ENCODE results near the gene FILIP1L.
A peak's percentile ranks its signal among the peaks of the same experiment; 100 is the strongest.

Gene FILIP1L

DNA sequence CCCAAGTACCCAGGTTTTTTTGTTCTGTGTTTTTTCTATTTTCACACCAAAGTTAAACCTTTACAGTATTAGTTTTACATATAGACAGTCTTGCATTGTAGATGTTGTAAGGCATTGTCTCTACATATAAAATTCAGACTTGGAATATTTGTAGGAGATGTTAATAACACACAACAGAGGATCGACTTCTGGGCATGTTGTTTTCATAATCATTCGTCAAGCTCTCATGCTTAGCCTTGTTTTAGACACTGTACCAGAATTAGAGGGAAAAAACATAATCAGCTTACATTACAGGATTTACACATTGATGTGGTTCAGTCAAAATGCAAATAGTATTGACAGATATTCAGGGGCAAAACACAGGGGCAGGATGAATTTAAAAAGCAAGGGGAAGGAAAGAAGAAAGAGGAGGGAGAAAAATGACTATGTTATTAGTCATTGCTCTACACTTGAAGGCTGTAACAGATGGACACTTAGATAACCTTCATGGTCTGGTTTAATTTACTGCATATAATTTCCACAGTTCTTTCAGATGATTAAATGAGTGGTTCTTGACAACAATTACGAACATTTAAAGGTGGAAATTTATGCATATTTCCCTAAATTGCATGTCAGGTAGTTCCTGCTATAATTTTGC is 289.2 kb downstream of the FILIP1L start:
- peak; percentile 86 for FAIRE-seq

DNA sequence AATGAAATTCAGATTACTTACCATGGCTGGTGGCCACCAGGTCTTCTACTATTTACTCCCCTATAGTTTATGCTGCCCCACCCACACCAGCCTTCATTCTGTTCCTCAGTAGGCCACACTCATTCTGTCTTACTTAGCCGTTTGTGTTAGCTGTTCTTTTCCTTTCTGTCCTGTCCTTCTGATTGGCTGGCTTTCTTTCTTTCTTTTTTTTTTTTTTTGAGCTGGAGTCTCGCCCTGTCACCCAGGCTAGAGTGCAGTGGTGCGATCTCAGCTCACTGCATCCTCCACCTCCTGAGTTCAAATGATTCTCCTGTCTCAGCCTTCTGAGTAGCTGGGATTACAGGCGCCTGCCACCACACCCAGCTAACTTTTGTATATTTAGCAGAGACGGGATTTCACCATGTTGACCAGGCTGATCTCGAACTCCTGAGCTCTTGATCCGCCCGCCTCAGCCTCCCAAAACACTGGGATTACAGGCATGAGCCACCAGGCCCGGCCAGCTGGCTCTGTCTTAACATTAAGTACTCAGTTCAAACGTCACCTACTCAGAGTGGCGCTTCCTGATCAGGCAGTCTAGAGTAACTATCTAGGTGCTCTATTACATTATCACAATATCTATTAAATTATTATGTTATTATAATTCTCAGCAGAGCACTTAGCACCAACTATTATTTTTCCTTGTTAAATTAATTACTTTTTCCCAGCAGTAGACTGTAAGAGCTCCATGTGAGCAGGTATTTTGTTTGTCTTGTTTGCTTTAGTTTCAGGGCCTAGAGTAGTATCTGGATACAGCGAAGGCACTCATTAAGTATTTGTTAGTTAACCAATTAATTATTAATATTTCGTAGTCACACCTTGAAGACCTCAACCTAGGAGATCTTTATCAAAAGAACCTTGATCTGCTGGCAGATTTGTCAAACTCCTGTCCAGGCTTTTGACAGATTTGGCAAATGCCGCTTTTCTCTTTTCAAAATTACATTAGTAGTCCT is 290.3 kb downstream of the FILIP1L start:
- FAIRE-seq: peak; percentile 21

DNA sequence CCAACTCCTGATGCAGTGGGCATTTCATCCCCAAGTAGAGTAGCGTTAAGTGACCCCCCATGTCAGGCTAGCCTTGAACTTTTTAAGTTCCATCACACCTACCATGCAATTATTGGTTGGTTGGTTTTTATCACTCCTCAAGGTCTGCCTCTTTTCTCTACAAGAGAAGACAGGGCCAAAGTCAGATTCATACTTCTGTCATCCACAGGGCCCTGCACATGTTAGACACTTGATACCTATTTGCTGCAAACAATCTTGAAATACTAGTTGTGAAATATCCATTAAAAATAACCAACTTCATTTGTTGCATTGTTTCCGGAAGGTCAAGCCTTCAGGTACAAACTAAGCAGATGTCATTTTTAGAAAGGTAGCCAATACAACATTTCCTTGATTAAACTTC is 295.5 kb downstream of the FILIP1L start:
- no peak for FAIRE-seq

DNA sequence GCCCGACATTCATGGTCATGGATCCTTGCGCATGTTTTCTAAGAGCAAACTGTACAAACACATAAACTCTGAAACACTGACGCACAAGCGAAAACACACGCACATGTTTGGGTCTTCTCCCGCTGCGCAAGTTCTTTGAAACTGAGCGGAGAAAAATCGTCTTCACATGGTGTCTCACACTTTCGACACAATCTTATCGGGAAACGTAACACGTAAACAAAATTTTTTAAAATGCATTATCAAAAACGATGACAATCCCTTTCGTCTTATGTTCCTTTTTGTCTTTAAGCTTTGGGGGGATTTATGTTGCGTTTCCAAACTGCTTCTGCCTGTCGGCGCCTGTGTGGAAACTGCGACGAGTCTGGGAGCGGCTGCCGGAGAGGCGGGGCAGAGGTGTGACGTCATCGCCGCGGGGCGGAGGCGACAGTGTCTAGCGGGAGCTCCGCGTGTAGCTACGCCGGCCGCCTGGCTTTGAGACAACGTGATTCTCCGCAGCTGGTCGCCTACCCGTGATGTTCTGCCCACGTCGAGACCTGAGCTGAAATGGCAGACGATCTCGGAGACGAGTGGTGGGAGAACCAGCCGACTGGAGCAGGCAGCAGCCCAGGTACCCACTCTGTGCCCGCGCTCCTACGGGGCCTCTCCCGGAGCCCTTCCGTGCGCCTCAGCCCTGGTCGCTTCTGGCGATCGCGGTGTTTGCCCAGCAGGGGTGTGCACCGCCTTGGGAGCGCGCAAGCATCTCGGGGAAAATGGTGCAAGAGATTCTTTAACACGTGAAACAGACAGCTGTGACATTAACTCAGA is 296.7 kb downstream of the FILIP1L start, which contains the start of gene CMSS1:
Gene CMSS1 (plus strand): TSS at position 426 of the 804 bp plus-strand sequence.
- peak; percentile 98 for FAIRE-seq

DNA sequence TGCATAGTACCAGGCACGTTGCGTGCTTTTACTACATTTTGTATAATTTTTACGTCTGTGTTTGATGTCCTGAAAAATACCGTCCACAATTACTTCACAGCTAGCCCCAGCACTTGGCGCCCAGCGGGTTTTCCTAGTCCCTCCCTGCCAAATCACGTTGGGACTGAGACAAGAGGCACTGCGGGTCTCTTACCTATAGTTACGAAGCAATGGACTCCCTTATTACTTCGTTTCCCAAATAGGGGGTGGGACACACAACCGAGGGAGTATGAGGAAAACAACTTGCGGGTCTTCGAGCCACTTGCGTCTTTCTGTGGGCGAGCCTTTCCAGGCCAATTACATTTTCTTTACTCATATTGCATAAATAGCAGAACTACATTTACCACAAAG is 297.3 kb downstream of the FILIP1L start:
- no peak for FAIRE-seq

DNA sequence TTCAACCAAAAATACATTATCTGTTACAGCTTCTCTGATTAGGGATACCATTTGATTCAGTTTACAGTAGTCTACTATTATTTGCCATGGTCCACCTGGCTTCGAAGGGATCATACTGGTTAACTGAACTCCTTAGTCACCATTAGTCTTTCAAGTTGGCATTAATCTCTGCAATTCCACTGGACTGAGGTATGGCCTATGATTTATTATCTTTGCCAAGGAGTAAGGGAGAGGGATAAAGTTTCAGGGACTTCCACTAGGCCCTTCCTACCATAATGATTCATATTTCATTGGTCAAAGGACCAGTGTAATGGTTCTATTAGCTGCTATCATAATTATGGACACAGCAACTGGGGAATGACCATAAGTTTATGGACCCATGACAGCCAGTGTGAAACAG is 303.9 kb downstream of the FILIP1L start:
- FAIRE-seq: no peak

DNA sequence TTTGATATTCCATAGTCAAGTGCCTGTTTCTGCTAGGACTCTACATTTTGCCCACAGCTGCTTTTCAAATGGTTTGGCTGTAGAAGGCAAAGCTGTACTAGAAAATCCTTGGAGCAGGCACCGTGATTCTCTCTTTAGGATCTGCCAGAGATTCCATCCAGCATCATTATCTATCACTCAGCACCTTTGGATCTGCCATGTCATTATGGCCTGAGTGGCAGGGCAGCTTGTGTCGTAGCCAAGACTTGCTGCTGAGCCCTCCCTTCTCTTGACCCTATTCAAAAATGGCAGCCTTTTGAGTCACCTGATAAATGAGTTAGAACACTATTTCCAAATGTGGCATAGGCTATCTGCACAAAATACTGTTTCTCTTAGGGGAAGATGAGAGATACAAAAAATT is 304.7 kb downstream of the FILIP1L start:
- FAIRE-seq: no peak

DNA sequence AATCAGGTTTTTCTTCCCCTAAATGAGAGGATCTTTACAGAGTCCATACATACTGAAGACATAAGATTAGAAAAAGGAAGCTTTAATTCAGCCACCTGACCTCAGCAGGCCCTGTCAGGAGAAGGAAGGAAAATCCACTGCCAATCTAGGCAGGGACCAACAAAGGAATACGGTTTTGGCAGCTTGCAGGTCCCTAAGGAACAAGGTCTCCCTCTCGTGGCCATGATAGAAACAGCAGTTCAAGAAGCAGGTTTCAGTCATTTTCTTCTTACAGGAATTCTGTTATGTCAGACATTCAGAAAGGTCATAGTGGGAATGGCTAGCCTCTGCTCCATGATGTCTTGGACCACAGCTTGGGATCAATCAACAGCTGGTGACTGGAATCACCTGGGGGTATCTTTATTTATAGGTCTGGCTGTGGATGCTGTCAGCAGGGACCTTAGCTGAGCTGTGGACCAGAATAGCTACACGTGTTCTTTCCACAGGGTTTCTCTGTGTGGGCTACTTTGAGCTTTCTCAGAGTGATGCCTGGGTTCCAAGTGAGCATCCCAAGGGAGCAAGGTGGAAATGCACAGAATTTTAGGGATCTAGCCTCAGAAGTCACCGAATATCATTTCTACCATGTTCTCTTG is 306.0 kb downstream of the FILIP1L start:
- FAIRE-seq: no peak

DNA sequence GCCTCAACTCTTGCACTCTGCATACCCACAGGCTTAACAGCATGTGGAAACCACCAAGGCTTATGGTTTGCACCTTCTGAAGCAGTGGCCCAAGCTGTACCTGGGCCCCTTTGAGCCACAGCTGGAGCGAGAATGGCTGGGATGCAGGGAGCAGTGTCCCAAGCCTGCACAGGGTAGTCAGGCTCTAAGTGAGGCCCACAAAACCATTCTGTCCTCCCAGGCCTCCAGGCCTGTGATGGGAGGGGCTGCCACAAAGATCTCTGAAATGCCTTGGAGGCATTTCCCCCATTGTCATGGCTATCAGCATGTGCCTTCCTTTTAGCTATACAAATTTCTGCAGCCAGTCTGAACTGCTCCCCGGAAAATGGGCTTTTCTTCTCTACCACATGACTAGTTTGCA is 309.1 kb downstream of the FILIP1L start:
- FAIRE-seq: no peak

DNA sequence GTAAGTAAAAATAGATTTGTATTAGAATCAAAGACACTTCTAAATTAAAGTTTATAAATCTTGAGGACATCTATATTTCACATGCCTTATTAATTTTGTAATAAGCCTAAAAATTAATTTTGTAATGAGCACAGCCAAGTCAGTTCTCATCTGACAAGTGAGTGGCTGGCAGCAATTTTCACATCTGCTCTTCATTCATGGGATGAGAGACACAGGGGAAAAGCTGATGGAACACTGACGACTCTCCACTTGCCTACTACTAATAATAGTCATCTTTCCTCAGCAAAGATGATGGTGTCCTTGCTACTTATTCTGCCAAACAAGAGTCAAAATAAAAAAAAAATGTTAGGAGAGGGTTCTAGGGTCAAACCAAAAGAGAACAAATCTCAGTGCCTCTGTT is 311.0 kb downstream of the FILIP1L start:
- no peak for FAIRE-seq

DNA sequence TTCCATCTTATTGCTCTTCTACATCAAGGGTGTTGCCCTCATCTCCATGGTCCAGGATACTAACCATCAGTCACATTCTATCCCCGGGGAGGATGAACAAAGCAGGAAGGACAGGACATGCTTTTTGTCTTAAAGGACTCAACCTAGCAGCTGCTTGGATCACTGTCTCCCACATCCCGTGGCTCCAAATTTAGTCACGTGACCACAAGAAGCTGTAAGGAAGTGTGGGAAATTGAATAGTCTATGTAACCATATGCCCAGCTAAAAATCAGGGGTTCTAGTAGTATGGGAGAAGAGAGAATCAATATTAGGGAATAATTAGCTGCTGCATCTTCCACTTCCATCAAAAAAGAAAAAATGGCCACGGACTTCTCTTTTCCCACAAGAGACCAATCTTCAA is 314.9 kb downstream of the FILIP1L start:
- no peak for FAIRE-seq

DNA sequence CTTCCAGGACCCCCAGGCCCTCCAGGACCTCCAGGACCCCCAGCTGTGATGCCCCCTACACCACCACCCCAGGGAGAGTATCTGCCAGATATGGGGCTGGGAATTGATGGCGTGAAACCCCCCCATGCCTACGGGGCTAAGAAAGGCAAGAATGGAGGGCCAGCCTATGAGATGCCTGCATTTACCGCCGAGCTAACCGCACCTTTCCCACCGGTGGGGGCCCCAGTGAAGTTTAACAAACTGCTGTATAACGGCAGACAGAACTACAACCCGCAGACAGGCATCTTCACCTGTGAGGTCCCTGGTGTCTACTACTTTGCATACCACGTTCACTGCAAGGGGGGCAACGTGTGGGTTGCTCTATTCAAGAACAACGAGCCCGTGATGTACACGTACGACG is 318.7 kb downstream of the FILIP1L start:
- no peak for FAIRE-seq

DNA sequence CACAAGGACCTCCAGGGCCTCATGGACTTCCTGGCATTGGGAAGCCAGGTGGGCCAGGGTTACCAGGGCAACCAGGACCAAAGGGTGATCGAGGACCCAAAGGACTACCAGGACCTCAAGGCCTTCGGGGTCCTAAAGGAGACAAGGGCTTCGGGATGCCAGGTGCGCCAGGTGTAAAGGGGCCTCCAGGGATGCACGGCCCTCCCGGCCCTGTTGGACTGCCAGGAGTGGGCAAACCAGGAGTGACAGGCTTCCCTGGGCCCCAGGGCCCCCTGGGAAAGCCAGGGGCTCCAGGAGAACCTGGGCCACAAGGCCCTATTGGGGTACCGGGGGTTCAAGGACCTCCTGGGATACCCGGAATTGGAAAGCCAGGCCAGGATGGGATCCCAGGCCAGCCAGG is 319.8 kb downstream of the FILIP1L start:
- FAIRE-seq: no peak

DNA sequence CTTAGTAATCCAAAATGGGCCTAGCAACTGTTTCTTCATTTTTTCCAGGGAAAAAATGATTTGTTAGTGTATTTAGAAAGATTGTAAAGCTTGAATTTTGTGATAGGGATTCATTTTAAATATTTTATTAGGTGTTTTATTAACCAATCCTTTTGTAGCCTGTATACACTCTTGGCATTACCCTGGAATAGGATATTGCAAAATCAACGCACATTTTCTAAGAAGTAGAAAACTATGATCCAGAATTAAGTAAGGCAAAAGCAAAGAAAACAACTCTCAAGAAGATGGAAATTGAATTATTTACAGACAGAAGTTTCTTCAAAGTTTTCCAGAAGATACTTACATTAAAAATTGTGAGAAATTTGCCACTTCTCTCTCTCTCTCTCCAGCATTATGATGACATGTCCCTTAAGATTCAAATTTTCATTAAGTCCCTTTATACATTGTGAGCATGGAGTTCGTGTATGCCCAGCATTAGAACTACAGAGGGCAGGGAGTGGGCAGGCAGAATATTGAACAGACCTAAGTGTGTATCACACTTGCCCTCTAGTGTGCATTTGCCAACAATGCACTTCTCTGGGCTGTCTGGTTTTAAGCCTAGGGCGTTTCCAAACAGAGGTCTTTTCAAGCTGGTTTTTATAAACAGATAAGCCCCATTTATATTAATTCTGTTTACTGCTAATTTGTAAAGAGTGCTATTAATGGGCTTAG is 325.1 kb downstream of the FILIP1L start:
- no peak for FAIRE-seq

All from islet of Langerhans (tissue), 1 donor.